HG03378 (cell line): ENCODE data around the gene APOD.
"Not testable (repeated sequence)": the region's sequence is repeated elsewhere in the genome, so short reads cannot be mapped to it uniquely, and the experiment has no call there.

ENCODE experiments used
- ATAC-seq: cut with Tn5 transposase; IDR thresholded peaks from one replicate; pipeline ENCODE4 v1.9.1; 2021; ENCODE audit warnings: mild to moderate bottlenecking, moderate library complexity; ENCODE audit not compliant: unreplicated experiment

Gene APOD

GRCh38 chr3:195583831-195584542, at the start of gene APOD:
TSS of gene APOD (minus strand) at chr3:195583940. CDS start at chr3:195579461, 4,479 bp downstream.
- no peak for ATAC-seq

GRCh38 chr3:195633351-195633750, 49.6 kb upstream of the APOD start:
- ATAC-seq: not testable (repeated sequence)

- ATAC-seq: not testable (repeated sequence)
These were observed 48.9 kb upstream of the APOD start for GRCh38 chr3:195632501-195633185.

- not testable (repeated sequence) for ATAC-seq
These were observed 48.3 kb upstream of the APOD start for GRCh38 chr3:195632046-195632445.

- not testable (repeated sequence) for ATAC-seq
These were observed 47.3 kb upstream of the APOD start for GRCh38 chr3:195630938-195631495.

- not testable (repeated sequence) for ATAC-seq
These were observed 46.6 kb upstream of the APOD start for GRCh38 chr3:195630086-195630917.

GRCh38 chr3:195629682-195630081, 45.9 kb upstream of the APOD start:
- ATAC-seq: not testable (repeated sequence)

- ATAC-seq: not testable (repeated sequence)
These were observed 44.7 kb upstream of the APOD start for GRCh38 chr3:195628386-195628920.

- not testable (repeated sequence) for ATAC-seq
These were observed 44.0 kb upstream of the APOD start for GRCh38 chr3:195627515-195628385.

- ATAC-seq: not testable (repeated sequence)
These were observed 41.1 kb upstream of the APOD start for GRCh38 chr3:195624603-195625560.

GRCh38 chr3:195624171-195624570, 40.4 kb upstream of the APOD start:
- not testable (repeated sequence) for ATAC-seq

- ATAC-seq: not testable (repeated sequence)
These were observed 39.7 kb upstream of the APOD start for GRCh38 chr3:195623217-195623965.

GRCh38 chr3:195622523-195623170, 38.9 kb upstream of the APOD start:
- not testable (repeated sequence) for ATAC-seq

- not testable (repeated sequence) for ATAC-seq
These were observed 38.3 kb upstream of the APOD start for GRCh38 chr3:195622012-195622411.

- not testable (repeated sequence) for ATAC-seq
These were observed 37.4 kb upstream of the APOD start for GRCh38 chr3:195621095-195621494.

- not testable (repeated sequence) for ATAC-seq
These were observed 36.7 kb upstream of the APOD start for GRCh38 chr3:195620476-195620875.
